ENCODE results near the gene HNF1A. TPM values are rescaled to one million over a fixed set of nuclear protein-coding genes. Genes with fewer than 3 reads are reported as not detected.

Gene HNF1A
- polyA plus RNA-seq, 1 donor (not counting 4 experiments of a cell fraction or from before 2014, with no cell fraction given): not detected

DNA sequence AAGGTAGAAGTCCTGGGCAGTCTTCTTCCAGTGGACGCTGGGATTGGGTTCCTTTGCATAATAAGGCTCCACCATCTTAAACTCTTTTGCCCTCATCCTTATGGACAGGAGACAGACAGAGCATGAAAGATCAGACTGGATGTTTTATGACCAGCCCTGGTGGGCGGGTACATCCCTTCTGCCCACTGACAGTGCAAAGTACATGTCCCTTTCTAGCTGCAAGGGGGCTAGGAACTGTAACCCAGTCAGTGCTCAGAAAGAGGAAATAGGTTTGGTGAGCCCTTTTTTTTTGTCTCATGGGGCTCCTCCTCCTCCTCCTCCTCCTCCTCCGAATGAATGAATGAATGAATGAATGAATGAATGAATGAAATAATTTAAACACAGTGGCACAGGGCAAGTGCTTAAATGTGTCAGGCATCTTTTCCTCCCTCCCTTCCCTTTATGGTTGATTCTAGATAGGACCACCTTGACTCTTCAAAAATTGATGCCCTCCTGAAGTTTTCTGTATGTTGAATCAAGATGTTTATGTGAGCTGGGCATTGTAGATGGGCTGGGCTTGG is 36.4 kb upstream of the HNF1A start:
- dilution Hi-C loops (cut with MboI; ENCODE audit: extremely low pct_ligation_motif_present, low sequenced_read_pairs): no loop called here
- H4K20me1 ChIP-seq (ENCODE audit: control insufficient read depth, extremely low read depth, insufficient read depth, low read length): no peaks in the 10 kb centered on the region
- no peak overlapping the region for H3K27ac ChIP-seq (ENCODE audit: control insufficient read depth, insufficient read depth, low read length)
- no peak overlapping the region for H3K9ac ChIP-seq (ENCODE audit: control insufficient read depth, extremely low read depth, insufficient read depth, low read length)
- H3K4me2 ChIP-seq (ENCODE audit: control insufficient read depth, extremely low read depth, insufficient read depth, low read depth, low read length): no peak overlapping the region
- TF ChIP-seq EZH2 (IDR thresholded peaks at IDR 0.05; ENCODE audit: low read length) (no peak), CTCF (optimal IDR thresholded peaks at IDR 0.05 in 1 of 3, IDR thresholded peaks at IDR 0.05 in 1 of 3, conservative IDR thresholded peaks at IDR 0.05 in 1 of 3; ENCODE audit: extremely low read depth in 1 of 3, insufficient read depth in 2 of 3, low read length in 3 of 3) (no peak)
- H2AFZ ChIP-seq (ENCODE audit: control insufficient read depth, low read length): no peak overlapping the region
- H3K9me1 ChIP-seq (ENCODE audit: control insufficient read depth, extremely low read depth, insufficient read depth, low read length): no peaks in the 10 kb centered on the region
- H3K79me2 ChIP-seq (ENCODE audit: control insufficient read depth, insufficient read depth, low read length): no peaks in the 10 kb centered on the region
- no peaks in the 10 kb centered on the region for H3K27me3 ChIP-seq (ENCODE audit: control insufficient read depth, extremely low read depth, insufficient read depth, low read length)
- FAIRE-seq (no peak), DNase-seq (ENCODE audit: low read depth, low spot score) (no peak)
- H3K36me3 ChIP-seq (ENCODE audit: control insufficient read depth in 2 of 2, extremely low read depth in 1 of 2, insufficient read depth in 2 of 2, low read length in 2 of 2): no peaks in the 10 kb centered on the region
- H3K4me3 ChIP-seq (ENCODE audit: control insufficient read depth in 2 of 3, extremely low read depth in 1 of 3, insufficient read depth in 2 of 3, low read depth in 1 of 3, low read length in 3 of 3): no peak overlapping the region
- H3K4me1 ChIP-seq (ENCODE audit: control insufficient read depth, extremely low read depth, insufficient read depth, low read length): no peaks in the 10 kb centered on the region
- H3K9me3 ChIP-seq (ENCODE audit: control insufficient read depth, low read depth, low read length): no peaks in the 10 kb centered on the region

DNA sequence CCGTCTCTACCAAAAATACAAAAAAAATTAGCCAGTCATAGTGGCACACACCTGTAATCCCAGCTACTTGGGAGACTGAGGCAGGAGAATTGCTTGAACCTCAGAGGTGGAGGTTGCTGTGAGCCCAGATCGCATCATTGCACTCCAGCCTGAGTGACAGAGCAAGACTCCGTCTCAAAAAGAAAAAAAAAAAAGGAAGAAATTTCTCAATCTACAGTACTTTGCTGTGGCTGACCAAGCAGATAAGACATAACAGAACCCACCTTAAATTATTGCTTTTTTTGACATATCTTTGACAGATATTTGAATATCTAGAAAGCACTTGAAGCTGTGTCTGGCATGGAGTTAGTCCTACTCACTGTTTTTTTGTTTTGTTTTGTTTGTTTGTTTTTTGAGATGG is 34.9 kb upstream of the HNF1A start:
- DNase-seq (ENCODE audit: low read depth, low spot score) (no peak), FAIRE-seq (no peak)
- Histone ChIP-seq H4K20me1 (ENCODE audit: control insufficient read depth, extremely low read depth, insufficient read depth, low read length) (no peaks in the 10 kb centered on the region), H3K27ac (ENCODE audit: control insufficient read depth, insufficient read depth, low read length) (no peak overlapping the region), H3K4me1 (ENCODE audit: control insufficient read depth, extremely low read depth, insufficient read depth, low read length) (no peaks in the 10 kb centered on the region), H3K9ac (ENCODE audit: control insufficient read depth, extremely low read depth, insufficient read depth, low read length) (no peak overlapping the region), H3K4me2 (ENCODE audit: control insufficient read depth, extremely low read depth, insufficient read depth, low read depth, low read length) (no peak overlapping the region), H3K79me2 (ENCODE audit: control insufficient read depth, insufficient read depth, low read length) (no peaks in the 10 kb centered on the region), H3K36me3 (ENCODE audit: control insufficient read depth in 2 of 2, extremely low read depth in 1 of 2, insufficient read depth in 2 of 2, low read length in 2 of 2) (no peaks in the 10 kb centered on the region), H3K9me3 (ENCODE audit: control insufficient read depth, low read depth, low read length) (no peaks in the 10 kb centered on the region), H3K4me3 (ENCODE audit: control insufficient read depth in 2 of 3, extremely low read depth in 1 of 3, insufficient read depth in 2 of 3, low read depth in 1 of 3, low read length in 3 of 3) (no peak overlapping the region), H3K9me1 (ENCODE audit: control insufficient read depth, extremely low read depth, insufficient read depth, low read length) (no peaks in the 10 kb centered on the region), H2AFZ (ENCODE audit: control insufficient read depth, low read length) (no peak overlapping the region), H3K27me3 (ENCODE audit: control insufficient read depth, extremely low read depth, insufficient read depth, low read length) (no peaks in the 10 kb centered on the region)
- TF ChIP-seq CTCF (optimal IDR thresholded peaks at IDR 0.05 in 1 of 3, IDR thresholded peaks at IDR 0.05 in 1 of 3, conservative IDR thresholded peaks at IDR 0.05 in 1 of 3; ENCODE audit: extremely low read depth in 1 of 3, insufficient read depth in 2 of 3, low read length in 3 of 3) (no peak), EZH2 (IDR thresholded peaks at IDR 0.05; ENCODE audit: low read length) (no peak)
- dilution Hi-C loops (cut with MboI; ENCODE audit: extremely low pct_ligation_motif_present, low sequenced_read_pairs): no loop called here
